Liver (tissue), 9 donors: ENCODE measurements around the gene ANKRD23. TPM values are rescaled to one million over a fixed set of nuclear protein-coding genes. Genes with fewer than 3 reads are reported as not detected.

Source experiments
- DNase-seq: peaks from one replicate; pipeline ENCODE4 v3.0.0-alpha.2; 2017; ENCODE audit warnings: low spot score
- H3K27ac ChIP-seq, 2 donors: one replicate each; pipeline ENCODE4 v1.7.0; 2013; ENCODE audit warnings: inconsistent platforms in 2 of 2, low read length in 2 of 2, control low read depth in 1 of 2, low read depth in 1 of 2, mild to moderate bottlenecking in 1 of 2
- H3K27me3 ChIP-seq, 4 donors: one replicate each; pipeline versions ENCODE4 v1.6.1 to v1.7.0; 2013; ENCODE audit warnings: low read length in 3 of 4, inconsistent platforms in 1 of 4, mild to moderate bottlenecking in 1 of 4, moderate library complexity in 1 of 4; ENCODE audit not compliant: control insufficient read depth in 4 of 4, insufficient read depth in 4 of 4
- H3K36me3 ChIP-seq, 4 donors: one replicate each; pipeline versions ENCODE4 v1.6.1 to v1.7.0; 2013; ENCODE audit warnings: low read length in 3 of 4, mild to moderate bottlenecking in 3 of 4, low read depth in 1 of 4, moderate library complexity in 1 of 4; ENCODE audit not compliant: control insufficient read depth in 4 of 4, insufficient read depth in 3 of 4
- H3K4me1 ChIP-seq, 4 donors: one replicate each; pipeline versions ENCODE4 v1.6.1 to v1.7.0; 2013; ENCODE audit warnings: low read length in 3 of 4, mild to moderate bottlenecking in 3 of 4, moderate library complexity in 1 of 4; ENCODE audit not compliant: control insufficient read depth in 4 of 4, insufficient read depth in 4 of 4
- H3K4me3 ChIP-seq, 3 donors: one replicate each; pipeline versions ENCODE4 v1.6.1 to v1.7.0; 2013; ENCODE audit warnings: low read length in 3 of 3, control low read depth in 1 of 3, low read depth in 1 of 3, mild to moderate bottlenecking in 1 of 3
- H3K9ac ChIP-seq, 2 donors: one replicate each; pipeline ENCODE4 v1.7.0; 2013; ENCODE audit warnings: low read length in 2 of 2, mild to moderate bottlenecking in 2 of 2, moderate library complexity in 2 of 2, control low read depth in 1 of 2, low read depth in 1 of 2
- H3K9me3 ChIP-seq, 4 donors: one replicate each; pipeline versions ENCODE4 v1.6.1 to v1.7.0; 2013; ENCODE audit warnings: low read length in 3 of 4; ENCODE audit not compliant: control insufficient read depth in 4 of 4
- EGR1 ChIP-seq, 2 donors: IDR thresholded peaks; 2 replicates each; pipeline ENCODE4 v1.6.1; 2016 to 2018; ENCODE audit warnings: antibody characterized with exemption in 2 of 2, low read depth in 2 of 2
- FOXA1 ChIP-seq: IDR thresholded peaks from 2 replicates; pipeline ENCODE4 v1.6.1; 2016; ENCODE audit warnings: antibody characterized with exemption
- FOXA2 ChIP-seq: IDR thresholded peaks from 2 replicates; pipeline ENCODE4 v1.6.1; 2016; ENCODE audit warnings: antibody characterized with exemption
- GABPA ChIP-seq, 2 donors: IDR thresholded peaks in 1 of 2; conservative IDR thresholded peaks in 1 of 2; 2 replicates each; pipeline ENCODE4 v1.6.1; 2016; ENCODE audit warnings: antibody characterized with exemption in 2 of 2, mild to moderate bottlenecking in 1 of 2, moderate library complexity in 1 of 2
- HNF4A ChIP-seq, 2 donors: conservative IDR thresholded peaks; 2 replicates each; pipeline ENCODE4 v1.6.1; 2016; ENCODE audit warnings: antibody characterized with exemption in 2 of 2, mild to moderate bottlenecking in 2 of 2
- HNF4G ChIP-seq: IDR thresholded peaks from 2 replicates; pipeline ENCODE4 v1.6.1; 2016; ENCODE audit warnings: antibody characterized with exemption
- JUND ChIP-seq, 2 donors: IDR thresholded peaks; 2 replicates each; pipeline ENCODE4 v1.6.1; 2016; ENCODE audit warnings: antibody characterized with exemption in 2 of 2
- NR2F2 ChIP-seq: IDR thresholded peaks from 2 replicates; pipeline ENCODE4 v1.6.1; 2016; ENCODE audit warnings: antibody characterized with exemption
- RAD21 ChIP-seq, 2 donors: IDR thresholded peaks; 2 replicates each; pipeline ENCODE4 v1.6.1; 2016; ENCODE audit warnings: antibody characterized with exemption in 2 of 2, mild to moderate bottlenecking in 2 of 2
- RXRA ChIP-seq, 2 donors: IDR thresholded peaks; 2 replicates each; pipeline ENCODE4 v1.6.1; 2017 to 2018; ENCODE audit warnings: antibody characterized with exemption in 2 of 2, mild to moderate bottlenecking in 1 of 2
- TAF1 ChIP-seq: conservative IDR thresholded peaks from 2 replicates; pipeline ENCODE4 v1.6.1; 2016; ENCODE audit warnings: antibody characterized with exemption, mild to moderate bottlenecking
- YY1 ChIP-seq: IDR thresholded peaks from 2 replicates; pipeline ENCODE4 v1.6.1; 2016; ENCODE audit warnings: antibody characterized with exemption, mild to moderate bottlenecking
- WGBS: extraction: QIAGEN DNeasy Blood & Tissue Kit; methylation state at CpG from one replicate; pipeline ENCODE4 v1.1.7; 2013; 5-methylcytosine and 5-hydroxymethylcytosine counted together
- polyA plus RNA-seq, 2 donors: library from polyadenylated mRNA; stranded (reverse) in 1 of 2; unstranded in 1 of 2; fragments of 200-250 nt in 1 of 2; fragments of >200 nt in 1 of 2; fragmentation: Nextera tagmentation in 1 of 2; extraction: Ambion mirVana in 1 of 2; gene quantifications; one replicate each; pipeline versions ENCODE4 v1.2.1 to v1.2.3, GENCODE V29; 2013 to 2015
- total RNA-seq, 2 donors: library from RNA; depleted of rRNA; stranded (reverse); fragments of >200 nt; gene quantifications; one replicate each; pipeline ENCODE4 v1.2.3, GENCODE V29; 2014
- TF ChIP-seq, protein P1 (sequence below): IDR thresholded peaks from 2 replicates; pipeline ENCODE4 v1.6.1; 2016; ENCODE audit warnings: antibody characterized with exemption
- TF ChIP-seq, protein P2 (sequence below): IDR thresholded peaks from 2 replicates; pipeline ENCODE4 v1.6.1; 2016; ENCODE audit warnings: antibody characterized with exemption
- TF ChIP-seq, protein P3 (sequence below): IDR thresholded peaks from 2 replicates; pipeline ENCODE4 v1.6.1; 2016; ENCODE audit warnings: antibody characterized with exemption
- TF ChIP-seq, protein P4 (sequence below): fragments of 150-350 bp; IDR thresholded peaks from 2 replicates; pipeline ENCODE4 v1.5.1; 2017; ENCODE audit warnings: improper control_type of control experiment, low read depth, low read length; ENCODE audit not compliant: missing input control
- donor health status: healthy.
- donor health status: healthy.
- donor health status: healthy.
- donor health status: healthy.
- donor health status: healthy.

Gene ANKRD23
- total and polyA plus RNA-seq, 4 donors, result 0.82 to 4.2 (median 1.9) TPM

DNA sequence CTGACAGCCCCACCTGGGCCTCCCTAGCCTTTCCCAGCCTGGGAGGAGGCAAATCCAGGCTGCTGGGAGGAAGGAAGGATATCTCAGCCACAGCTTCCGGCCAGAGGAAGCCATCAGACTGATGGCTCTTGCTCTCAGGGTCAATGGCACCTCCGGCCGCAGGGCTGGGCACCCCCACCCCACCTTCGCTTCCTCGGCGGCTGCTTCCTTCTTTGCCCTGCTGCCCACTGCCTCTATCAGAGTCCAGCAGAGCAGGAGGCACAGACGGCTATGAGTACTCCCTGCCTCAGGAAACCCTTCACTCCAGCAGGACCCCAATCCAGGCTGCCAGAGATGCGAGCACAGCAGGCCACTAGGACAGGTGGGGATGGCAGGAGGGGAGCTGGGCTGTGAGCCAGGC is 22.8 kb upstream of the ANKRD23 start:
- WGBS, result 72% methylated on average over 8 of the region's 8 CpGs
- Histone ChIP-seq H3K9me3 (no peaks in the 10 kb centered on the region), H3K36me3 (peaks cover 4 to 28% (median 11%) of the 10 kb centered on the region in 4 donors), H3K4me3 (no peak overlapping the region), H3K4me1 (peaks cover 12 to 55% (median 46%) of the 10 kb centered on the region in 4 donors), H3K9ac (no peak overlapping the region), H3K27ac (peak overlapping the region; percentile 96 to 97), H3K27me3 (no peaks in the 10 kb centered on the region)
- no peak for DNase-seq
- TF ChIP-seq TAF1 (no peak), NR2F2 (peak; percentile 87), RXRA (IDR thresholded peaks at IDR 0.05) (peak; percentile 61 to 69)
- TF ChIP-seq, protein P1, sequence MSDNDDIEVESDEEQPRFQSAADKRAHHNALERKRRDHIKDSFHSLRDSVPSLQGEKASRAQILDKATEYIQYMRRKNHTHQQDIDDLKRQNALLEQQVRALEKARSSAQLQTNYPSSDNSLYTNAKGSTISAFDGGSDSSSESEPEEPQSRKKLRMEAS, result no peak
- TF ChIP-seq, protein P2, sequence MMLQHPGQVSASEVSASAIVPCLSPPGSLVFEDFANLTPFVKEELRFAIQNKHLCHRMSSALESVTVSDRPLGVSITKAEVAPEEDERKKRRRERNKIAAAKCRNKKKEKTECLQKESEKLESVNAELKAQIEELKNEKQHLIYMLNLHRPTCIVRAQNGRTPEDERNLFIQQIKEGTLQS, result no peak

DNA sequence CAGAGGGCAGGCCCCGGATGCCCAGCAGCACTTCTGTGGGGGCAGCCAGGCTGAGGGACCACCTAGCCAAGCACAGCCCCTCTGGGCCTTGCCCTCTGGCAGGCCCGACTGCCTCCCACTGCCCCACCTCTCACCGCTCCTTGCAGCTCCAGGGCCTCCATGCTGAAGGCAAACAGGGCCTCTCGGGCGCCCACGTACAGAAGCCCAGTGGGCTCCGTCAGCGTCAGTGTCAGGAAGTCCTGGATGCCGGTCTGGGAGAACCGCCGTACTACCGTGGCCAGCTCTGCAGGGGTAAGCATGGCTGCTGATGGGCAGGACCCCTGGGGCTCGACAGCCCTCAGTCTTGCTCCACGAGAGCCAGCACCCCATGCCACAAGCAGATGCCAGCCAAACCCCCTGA is 22.3 kb upstream of the ANKRD23 start:
- Histone ChIP-seq H3K9ac (no peak overlapping the region), H3K36me3 (peaks cover 7 to 33% (median 13%) of the 10 kb centered on the region in 4 donors), H3K4me3 (no peak overlapping the region), H3K4me1 (peaks cover 15 to 59% (median 50%) of the 10 kb centered on the region in 4 donors), H3K9me3 (no peaks in the 10 kb centered on the region), H3K27me3 (no peaks in the 10 kb centered on the region), H3K27ac (no peak overlapping the region)
- 78% methylated on average over 14 of the region's 14 CpGs for WGBS
- no peak for DNase-seq
- TF ChIP-seq GABPA (IDR thresholded peaks at IDR 0.05 in 1 of 2, conservative IDR thresholded peaks at IDR 0.05 in 1 of 2), result no peak
- TF ChIP-seq, protein P2, result no peak
- TF ChIP-seq JUND (IDR thresholded peaks at IDR 0.05), result no peak
- no peak for TF ChIP-seq YY1
- TF ChIP-seq, protein P1, result no peak
- TF ChIP-seq RXRA (IDR thresholded peaks at IDR 0.05), result no peak
- TF ChIP-seq HNF4A (conservative IDR thresholded peaks at IDR 0.05), result no peak
- TF ChIP-seq TAF1, result no peak
- TF ChIP-seq HNF4G, result no peak
- TF ChIP-seq, protein P3, sequence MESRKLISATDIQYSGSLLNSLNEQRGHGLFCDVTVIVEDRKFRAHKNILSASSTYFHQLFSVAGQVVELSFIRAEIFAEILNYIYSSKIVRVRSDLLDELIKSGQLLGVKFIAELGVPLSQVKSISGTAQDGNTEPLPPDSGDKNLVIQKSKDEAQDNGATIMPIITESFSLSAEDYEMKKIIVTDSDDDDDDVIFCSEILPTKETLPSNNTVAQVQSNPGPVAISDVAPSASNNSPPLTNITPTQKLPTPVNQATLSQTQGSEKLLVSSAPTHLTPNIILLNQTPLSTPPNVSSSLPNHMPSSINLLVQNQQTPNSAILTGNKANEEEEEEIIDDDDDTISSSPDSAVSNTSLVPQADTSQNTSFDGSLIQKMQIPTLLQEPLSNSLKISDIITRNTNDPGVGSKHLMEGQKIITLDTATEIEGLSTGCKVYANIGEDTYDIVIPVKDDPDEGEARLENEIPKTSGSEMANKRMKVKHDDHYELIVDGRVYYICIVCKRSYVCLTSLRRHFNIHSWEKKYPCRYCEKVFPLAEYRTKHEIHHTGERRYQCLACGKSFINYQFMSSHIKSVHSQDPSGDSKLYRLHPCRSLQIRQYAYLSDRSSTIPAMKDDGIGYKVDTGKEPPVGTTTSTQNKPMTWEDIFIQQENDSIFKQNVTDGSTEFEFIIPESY, result no peak

DNA sequence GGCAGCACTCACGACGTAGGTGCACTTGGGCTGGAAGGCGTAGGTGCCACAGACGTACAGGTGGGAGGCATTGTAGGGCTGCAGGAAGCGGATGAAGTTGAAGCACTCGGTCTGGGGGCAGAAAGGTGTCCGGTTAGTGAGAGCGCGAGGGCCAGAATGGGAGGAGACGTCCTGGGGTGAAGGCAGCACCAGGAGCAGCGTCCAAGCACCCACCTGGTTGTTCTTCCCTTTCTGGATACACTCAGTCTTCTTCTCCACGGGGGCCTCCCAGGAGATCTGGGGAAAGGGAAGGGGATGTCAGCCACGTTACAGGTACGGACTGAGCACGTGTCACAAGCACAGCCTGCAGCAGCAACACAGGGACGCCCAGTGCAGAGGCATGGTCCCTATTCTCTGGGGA is 21.8 kb upstream of the ANKRD23 start:
- Histone ChIP-seq H3K9me3 (no peaks in the 10 kb centered on the region), H3K27me3 (no peaks in the 10 kb centered on the region), H3K9ac (no peak overlapping the region), H3K36me3 (peaks cover 7 to 38% (median 14%) of the 10 kb centered on the region in 4 donors), H3K27ac (no peak overlapping the region), H3K4me3 (no peak overlapping the region), H3K4me1 (peaks cover 18 to 64% (median 53%) of the 10 kb centered on the region in 4 donors)
- WGBS, result 89% methylated on average over 16 of the region's 16 CpGs
- DNase-seq, result no peak
- TF ChIP-seq JUND (IDR thresholded peaks at IDR 0.05), result no peak
- TF ChIP-seq HNF4G, result no peak
- TF ChIP-seq, protein P4, sequence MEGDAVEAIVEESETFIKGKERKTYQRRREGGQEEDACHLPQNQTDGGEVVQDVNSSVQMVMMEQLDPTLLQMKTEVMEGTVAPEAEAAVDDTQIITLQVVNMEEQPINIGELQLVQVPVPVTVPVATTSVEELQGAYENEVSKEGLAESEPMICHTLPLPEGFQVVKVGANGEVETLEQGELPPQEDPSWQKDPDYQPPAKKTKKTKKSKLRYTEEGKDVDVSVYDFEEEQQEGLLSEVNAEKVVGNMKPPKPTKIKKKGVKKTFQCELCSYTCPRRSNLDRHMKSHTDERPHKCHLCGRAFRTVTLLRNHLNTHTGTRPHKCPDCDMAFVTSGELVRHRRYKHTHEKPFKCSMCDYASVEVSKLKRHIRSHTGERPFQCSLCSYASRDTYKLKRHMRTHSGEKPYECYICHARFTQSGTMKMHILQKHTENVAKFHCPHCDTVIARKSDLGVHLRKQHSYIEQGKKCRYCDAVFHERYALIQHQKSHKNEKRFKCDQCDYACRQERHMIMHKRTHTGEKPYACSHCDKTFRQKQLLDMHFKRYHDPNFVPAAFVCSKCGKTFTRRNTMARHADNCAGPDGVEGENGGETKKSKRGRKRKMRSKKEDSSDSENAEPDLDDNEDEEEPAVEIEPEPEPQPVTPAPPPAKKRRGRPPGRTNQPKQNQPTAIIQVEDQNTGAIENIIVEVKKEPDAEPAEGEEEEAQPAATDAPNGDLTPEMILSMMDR, result no peak
- no peak for TF ChIP-seq NR2F2
- no peak for TF ChIP-seq EGR1 (IDR thresholded peaks at IDR 0.05; ENCODE audit: low read depth in 2 of 2)
- TF ChIP-seq, protein P3, result no peak
- TF ChIP-seq, protein P1, result no peak
- no peak for TF ChIP-seq RAD21 (IDR thresholded peaks at IDR 0.05)
- no peak for TF ChIP-seq FOXA1
- no peak for TF ChIP-seq GABPA (IDR thresholded peaks at IDR 0.05 in 1 of 2, conservative IDR thresholded peaks at IDR 0.05 in 1 of 2)
- no peak for TF ChIP-seq TAF1
- no peak for TF ChIP-seq FOXA2
